ENCODE results near the gene ZCCHC7. TPM values are rescaled to one million over a fixed set of nuclear protein-coding genes. Genes with fewer than 3 reads are reported as not detected.

Gene ZCCHC7
- total RNA-seq, 1 donor from 2014 or later: 21.7 TPM

DNA sequence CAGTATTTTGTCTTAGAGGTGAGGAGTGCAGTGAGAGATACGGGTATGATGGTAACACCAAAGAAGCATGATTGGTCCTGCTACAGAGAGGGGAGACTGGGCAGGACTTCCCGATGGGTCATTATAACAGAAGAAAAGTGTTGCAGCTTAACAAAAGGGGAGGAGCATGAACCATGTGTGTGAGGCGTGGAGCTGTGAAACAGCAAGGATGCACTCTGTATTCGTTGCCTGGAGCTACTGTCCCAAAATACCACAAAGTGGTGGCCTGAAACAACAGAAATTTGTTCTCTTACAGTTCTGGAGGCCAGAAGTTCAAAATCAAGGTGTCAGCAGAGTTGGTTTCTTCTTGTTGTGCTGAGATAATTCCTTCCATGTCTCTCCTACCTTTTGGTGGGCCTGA lies 242.8 kb downstream of the ZCCHC7 start:
- no peaks in the 10 kb centered on the region for H3K9me3 ChIP-seq (ENCODE audit: insufficient read depth, low read depth, low read length)
- TF ChIP-seq EZH2 (IDR thresholded peaks at IDR 0.05; ENCODE audit: insufficient read depth, low read length): no peak
- TF ChIP-seq, protein P1, sequence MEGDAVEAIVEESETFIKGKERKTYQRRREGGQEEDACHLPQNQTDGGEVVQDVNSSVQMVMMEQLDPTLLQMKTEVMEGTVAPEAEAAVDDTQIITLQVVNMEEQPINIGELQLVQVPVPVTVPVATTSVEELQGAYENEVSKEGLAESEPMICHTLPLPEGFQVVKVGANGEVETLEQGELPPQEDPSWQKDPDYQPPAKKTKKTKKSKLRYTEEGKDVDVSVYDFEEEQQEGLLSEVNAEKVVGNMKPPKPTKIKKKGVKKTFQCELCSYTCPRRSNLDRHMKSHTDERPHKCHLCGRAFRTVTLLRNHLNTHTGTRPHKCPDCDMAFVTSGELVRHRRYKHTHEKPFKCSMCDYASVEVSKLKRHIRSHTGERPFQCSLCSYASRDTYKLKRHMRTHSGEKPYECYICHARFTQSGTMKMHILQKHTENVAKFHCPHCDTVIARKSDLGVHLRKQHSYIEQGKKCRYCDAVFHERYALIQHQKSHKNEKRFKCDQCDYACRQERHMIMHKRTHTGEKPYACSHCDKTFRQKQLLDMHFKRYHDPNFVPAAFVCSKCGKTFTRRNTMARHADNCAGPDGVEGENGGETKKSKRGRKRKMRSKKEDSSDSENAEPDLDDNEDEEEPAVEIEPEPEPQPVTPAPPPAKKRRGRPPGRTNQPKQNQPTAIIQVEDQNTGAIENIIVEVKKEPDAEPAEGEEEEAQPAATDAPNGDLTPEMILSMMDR (IDR thresholded peaks at IDR 0.05; ENCODE audit: insufficient read depth, low read depth, low read length): no peak
- no peak overlapping the region for H3K9ac ChIP-seq (ENCODE audit: low read length)
- no peak overlapping the region for H2AFZ ChIP-seq (ENCODE audit: low read depth, low read length)
- no peak for DNase-seq (ENCODE audit: low read depth)
- H3K79me2 ChIP-seq (ENCODE audit: insufficient read depth, low read length): no peaks in the 10 kb centered on the region
- H4K20me1 ChIP-seq (ENCODE audit: insufficient read depth, low read length): no peaks in the 10 kb centered on the region
- H3K27me3 Mint-ChIP-seq (ENCODE audit: low read depth, unreplicated experiment): no peaks in the 10 kb centered on the region
- no peaks in the 10 kb centered on the region for H3K36me3 ChIP-seq (ENCODE audit: insufficient read depth, low read length)
- no peaks in the 10 kb centered on the region for H3K27me3 ChIP-seq (ENCODE audit: insufficient read depth, low read length)
- no peak overlapping the region for H3K4me3 Mint-ChIP-seq (ENCODE audit: unreplicated experiment)
- no peak overlapping the region for H3K4me2 ChIP-seq (ENCODE audit: low read length)
- H3K4me1 Mint-ChIP-seq (ENCODE audit: low read depth, unreplicated experiment): no peaks in the 10 kb centered on the region
- H3K4me3 ChIP-seq (ENCODE audit: insufficient read depth, low read depth, low read length): no peak overlapping the region
- H3K4me1 ChIP-seq (ENCODE audit: insufficient read depth, low read length): no peaks in the 10 kb centered on the region
- H3K9me3 Mint-ChIP-seq (ENCODE audit: unreplicated experiment): peaks cover 5% of the 10 kb centered on the region
- no peak for FAIRE-seq
- peaks cover 5% of the 10 kb centered on the region for H3K36me3 Mint-ChIP-seq (ENCODE audit: low read depth, unreplicated experiment)
- no peak overlapping the region for H3K27ac ChIP-seq (ENCODE audit: low read depth, low read length)
- H3K27ac Mint-ChIP-seq (ENCODE audit: unreplicated experiment): no peak overlapping the region

- no peak for DNase-seq (ENCODE audit: low read depth)
- H3K4me3 Mint-ChIP-seq (ENCODE audit: unreplicated experiment): no peak overlapping the region
- no peak for FAIRE-seq
- Histone ChIP-seq H3K79me2 (ENCODE audit: insufficient read depth, low read length) (no peaks in the 10 kb centered on the region), H3K4me1 (ENCODE audit: insufficient read depth, low read length) (no peaks in the 10 kb centered on the region), H3K4me3 (ENCODE audit: insufficient read depth, low read depth, low read length) (no peak overlapping the region), H4K20me1 (ENCODE audit: insufficient read depth, low read length) (no peaks in the 10 kb centered on the region), H3K4me2 (ENCODE audit: low read length) (no peak overlapping the region), H3K36me3 (ENCODE audit: insufficient read depth, low read length) (no peaks in the 10 kb centered on the region), H3K9me3 (ENCODE audit: insufficient read depth, low read depth, low read length) (no peaks in the 10 kb centered on the region), H2AFZ (ENCODE audit: low read depth, low read length) (no peak overlapping the region), H3K27me3 (ENCODE audit: insufficient read depth, low read length) (no peaks in the 10 kb centered on the region), H3K9ac (ENCODE audit: low read length) (no peak overlapping the region), H3K27ac (ENCODE audit: low read depth, low read length) (no peak overlapping the region)
- H3K36me3 Mint-ChIP-seq (ENCODE audit: low read depth, unreplicated experiment): peaks cover 5% of the 10 kb centered on the region
- TF ChIP-seq, protein P1 (IDR thresholded peaks at IDR 0.05; ENCODE audit: insufficient read depth, low read depth, low read length): no peak
- TF ChIP-seq EZH2 (IDR thresholded peaks at IDR 0.05; ENCODE audit: insufficient read depth, low read length): no peak
- H3K27me3 Mint-ChIP-seq (ENCODE audit: low read depth, unreplicated experiment): peaks cover under 1% of the 10 kb centered on the region
- no peak overlapping the region for H3K27ac Mint-ChIP-seq (ENCODE audit: unreplicated experiment)
- H3K4me1 Mint-ChIP-seq (ENCODE audit: low read depth, unreplicated experiment): no peaks in the 10 kb centered on the region
- peaks cover 5% of the 10 kb centered on the region for H3K9me3 Mint-ChIP-seq (ENCODE audit: unreplicated experiment)
Measured at GRCh38 chr9:37364136-37364535, 243.8 kb downstream of the ZCCHC7 start.

DNA sequence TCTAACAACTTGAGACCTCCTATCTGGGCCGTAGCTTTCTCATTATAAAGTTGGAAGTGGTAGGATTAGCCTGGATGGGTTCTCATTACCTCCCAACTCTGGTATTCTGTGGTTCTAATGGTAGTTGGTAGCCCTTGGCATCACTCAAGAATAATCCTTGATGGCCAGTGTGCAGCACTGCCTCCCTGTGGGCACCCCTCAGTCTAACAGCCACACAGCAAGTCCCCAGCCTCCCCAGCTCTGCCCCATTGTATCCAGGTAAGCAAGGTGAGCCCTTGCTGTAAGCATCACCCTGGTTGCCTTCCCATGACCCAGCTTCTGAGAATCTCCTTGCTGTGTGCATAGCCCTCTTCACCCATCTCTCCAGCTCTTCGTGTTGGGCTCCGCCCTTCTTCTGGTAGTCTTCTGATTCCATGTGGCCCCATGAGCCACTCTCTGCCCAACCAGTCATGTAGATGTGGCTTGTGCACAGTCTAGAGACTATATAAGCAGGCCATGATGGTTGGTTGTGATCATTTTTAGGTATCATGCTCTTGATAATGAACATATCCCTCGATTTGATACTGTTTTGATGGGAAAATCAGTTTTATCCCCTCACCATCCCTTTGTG lies 244.5 kb downstream of the ZCCHC7 start:
- Histone ChIP-seq H3K27ac (ENCODE audit: low read depth, low read length) (no peak overlapping the region), H3K27me3 (ENCODE audit: insufficient read depth, low read length) (no peaks in the 10 kb centered on the region), H4K20me1 (ENCODE audit: insufficient read depth, low read length) (no peaks in the 10 kb centered on the region), H3K79me2 (ENCODE audit: insufficient read depth, low read length) (no peaks in the 10 kb centered on the region), H3K4me1 (ENCODE audit: insufficient read depth, low read length) (no peaks in the 10 kb centered on the region), H3K9me3 (ENCODE audit: insufficient read depth, low read depth, low read length) (no peaks in the 10 kb centered on the region), H3K9ac (ENCODE audit: low read length) (no peak overlapping the region), H3K4me2 (ENCODE audit: low read length) (no peak overlapping the region), H3K36me3 (ENCODE audit: insufficient read depth, low read length) (no peaks in the 10 kb centered on the region), H2AFZ (ENCODE audit: low read depth, low read length) (no peak overlapping the region), H3K4me3 (ENCODE audit: insufficient read depth, low read depth, low read length) (no peak overlapping the region)
- FAIRE-seq (no peak), DNase-seq (ENCODE audit: low read depth) (no peak)
- H3K27me3 Mint-ChIP-seq (ENCODE audit: low read depth, unreplicated experiment): peaks cover 7% of the 10 kb centered on the region
- no peak overlapping the region for H3K27ac Mint-ChIP-seq (ENCODE audit: unreplicated experiment)
- TF ChIP-seq EZH2 (IDR thresholded peaks at IDR 0.05; ENCODE audit: insufficient read depth, low read length): no peak
- TF ChIP-seq, protein P1 (IDR thresholded peaks at IDR 0.05; ENCODE audit: insufficient read depth, low read depth, low read length): no peak
- H3K4me1 Mint-ChIP-seq (ENCODE audit: low read depth, unreplicated experiment): no peaks in the 10 kb centered on the region
- peaks cover 5% of the 10 kb centered on the region for H3K9me3 Mint-ChIP-seq (ENCODE audit: unreplicated experiment)
- no peak overlapping the region for H3K4me3 Mint-ChIP-seq (ENCODE audit: unreplicated experiment)
- H3K36me3 Mint-ChIP-seq (ENCODE audit: low read depth, unreplicated experiment): peaks cover 5% of the 10 kb centered on the region

Data from astrocyte (in vitro differentiated cells and primary cell).